Measurements from ENCODE around the gene UQCRC1. TPM values are rescaled to one million over a fixed set of nuclear protein-coding genes. Genes with fewer than 3 reads are reported as not detected.

Gene UQCRC1
- total RNA-seq, 1 experiment from 2014 or later, result 288 TPM

DNA sequence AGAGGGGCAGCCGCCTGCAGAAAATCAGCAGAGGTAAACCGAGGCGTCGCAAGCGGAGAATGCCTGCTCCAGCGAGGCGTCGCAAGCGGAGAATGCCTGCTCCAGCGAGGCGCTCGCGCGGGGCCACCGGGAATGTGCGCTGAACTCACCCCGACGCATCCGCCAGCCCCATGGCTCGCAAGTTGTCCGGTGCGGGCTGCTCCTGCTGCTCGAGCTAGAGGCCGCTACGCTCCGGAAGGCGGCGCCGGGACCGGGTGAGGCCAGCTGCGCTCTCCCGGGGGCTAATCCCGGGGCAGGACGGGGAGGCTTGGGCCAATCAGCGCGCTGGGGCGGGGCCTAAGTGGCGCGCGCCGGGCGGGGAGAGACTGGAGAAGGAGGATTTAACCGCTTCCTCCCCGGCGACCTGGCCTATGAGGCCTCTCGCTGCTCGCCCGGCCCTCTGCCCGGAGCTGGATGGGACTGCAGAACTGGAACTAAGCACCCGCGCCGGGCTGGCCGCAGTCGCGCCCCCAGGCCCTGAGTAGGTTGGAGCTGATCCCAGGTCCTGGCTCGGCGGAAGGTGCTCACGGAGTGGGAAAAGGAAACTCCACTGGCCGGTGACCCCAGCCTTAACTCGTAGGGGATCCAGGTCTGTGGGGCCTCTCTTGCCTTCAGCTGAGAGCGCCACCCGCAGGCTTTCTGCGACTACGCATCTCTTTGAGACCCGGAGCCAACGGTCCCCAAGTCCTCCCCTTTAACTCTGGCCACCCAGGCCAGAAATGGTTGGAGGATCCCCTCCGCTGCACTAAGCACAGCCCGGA, 26.0 kb upstream of the UQCRC1 start, which contains the start of gene SLC26A6:
SLC26A6 (minus strand) TSS at position 240 of the 800 bp plus-strand sequence; CDS start at position 172, 68 bp downstream.
- DNase-seq (ENCODE audit: low read depth, low spot score), result peak; percentile 96
- in situ Hi-C loops (cut with HindIII; ENCODE audit: low pct_unique_long_range_greater_than_20kb, low sequenced_read_pairs), result no loop called here

GRCh38 chr3:48634661-48635221, 25.3 kb upstream of the UQCRC1 start:
- in situ Hi-C loops (cut with HindIII; ENCODE audit: low pct_unique_long_range_greater_than_20kb, low sequenced_read_pairs), result no loop called here
- peak; percentile 60 for DNase-seq (ENCODE audit: low read depth, low spot score)

DNA sequence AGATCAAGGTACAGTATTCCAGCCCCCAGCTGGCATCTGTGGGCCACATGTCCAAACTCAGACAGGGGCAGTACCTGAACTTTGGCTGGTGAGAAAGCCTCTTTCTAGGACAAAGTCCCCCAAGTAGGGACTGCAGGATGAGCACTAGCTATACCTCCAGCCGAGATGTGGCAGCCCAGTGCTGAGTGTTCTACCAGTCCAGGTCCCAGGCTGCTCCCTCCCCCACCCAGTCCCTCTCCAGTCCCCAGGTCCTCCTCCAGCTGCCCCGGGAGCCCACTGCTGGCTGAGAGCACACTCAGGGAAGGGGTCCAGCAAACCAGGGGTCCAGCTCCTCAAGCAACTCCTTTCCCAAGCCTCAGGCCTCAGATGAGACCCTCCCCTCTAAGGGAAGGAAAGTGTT, 24.3 kb upstream of the UQCRC1 start:
- no peak for DNase-seq (ENCODE audit: low read depth, low spot score)
- in situ Hi-C loops (cut with HindIII; ENCODE audit: low pct_unique_long_range_greater_than_20kb, low sequenced_read_pairs), result no loop called here

- DNase-seq (ENCODE audit: low read depth, low spot score), result no peak
- in situ Hi-C loops (cut with HindIII; ENCODE audit: low pct_unique_long_range_greater_than_20kb, low sequenced_read_pairs), result no loop called here
Measured at GRCh38 chr3:48633256-48633655, 23.8 kb upstream of the UQCRC1 start.

DNA sequence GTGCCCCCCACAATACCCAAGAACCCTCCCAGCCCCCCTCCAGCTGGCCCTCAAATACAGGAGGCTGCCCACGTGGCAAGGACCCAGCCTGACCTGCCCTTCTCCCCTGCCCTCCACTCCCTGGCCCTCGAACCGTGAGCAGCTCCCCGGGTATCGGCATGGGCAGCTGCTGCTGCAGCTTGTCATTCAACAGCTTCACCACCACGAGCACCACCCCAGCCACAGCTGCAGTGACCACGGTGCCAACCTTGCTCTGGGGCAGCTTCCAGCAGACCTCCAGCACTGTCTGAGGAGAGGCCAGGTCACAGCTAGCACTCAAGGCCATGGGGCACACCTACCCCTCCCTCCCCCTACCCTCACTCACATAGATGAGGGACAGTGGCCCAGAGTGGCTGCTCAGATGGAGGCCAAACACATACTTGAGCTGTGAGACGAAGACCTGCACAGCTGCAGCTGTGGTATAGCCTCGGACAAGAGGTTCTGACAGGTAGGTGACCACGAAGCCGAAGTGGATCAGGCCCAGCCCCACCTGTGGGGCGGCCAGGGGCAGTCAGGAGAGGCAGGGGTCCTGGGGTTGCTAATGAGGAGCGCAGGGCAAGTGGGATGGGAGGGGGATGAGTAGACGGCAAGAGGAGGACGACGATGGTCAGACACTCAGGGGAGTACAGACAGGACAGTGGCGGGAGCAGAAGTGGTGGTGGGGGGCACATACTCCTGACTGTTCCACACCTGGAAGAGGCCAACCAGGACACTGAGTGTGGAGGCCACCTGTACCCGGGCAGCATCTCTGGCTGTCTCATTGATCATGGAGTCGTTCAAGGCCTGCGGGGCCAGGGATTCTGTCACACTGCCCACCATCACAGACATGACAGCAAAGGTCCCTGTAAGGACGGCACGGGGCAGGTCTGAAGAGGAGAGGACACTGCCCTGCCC, 22.3 kb upstream of the UQCRC1 start:
- in situ Hi-C loops (cut with HindIII; ENCODE audit: low pct_unique_long_range_greater_than_20kb, low sequenced_read_pairs), result no loop called here
- no peak for DNase-seq (ENCODE audit: low read depth, low spot score)

DNA sequence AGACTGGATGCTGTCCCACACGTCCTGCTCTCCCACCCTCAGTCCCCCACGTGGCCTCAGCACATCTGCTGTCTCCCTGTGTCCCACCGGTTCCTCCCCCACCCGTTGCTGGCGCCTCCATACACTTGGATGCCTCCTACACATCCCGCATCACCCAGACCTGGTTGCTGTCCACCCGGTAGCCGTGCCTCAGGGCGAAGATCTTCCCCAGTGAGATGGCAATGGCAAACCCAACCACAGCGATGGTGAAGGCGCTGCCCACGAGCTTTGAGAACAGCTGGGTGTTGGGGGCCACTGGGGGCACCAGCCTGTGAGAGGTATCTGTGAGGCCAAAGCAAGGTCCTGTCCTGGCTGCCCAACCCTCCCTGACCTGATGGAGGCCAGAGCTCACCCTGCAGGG, 21.4 kb upstream of the UQCRC1 start:
- in situ Hi-C loops (cut with HindIII; ENCODE audit: low pct_unique_long_range_greater_than_20kb, low sequenced_read_pairs), result no loop called here
- no peak for DNase-seq (ENCODE audit: low read depth, low spot score)

- in situ Hi-C loops (cut with HindIII; ENCODE audit: low pct_unique_long_range_greater_than_20kb, low sequenced_read_pairs), result no loop called here
Measured at GRCh38 chr3:48630407-48630806, 21.0 kb upstream of the UQCRC1 start.

GRCh38 chr3:48629894-48630293, 20.4 kb upstream of the UQCRC1 start:
- in situ Hi-C loops (cut with HindIII; ENCODE audit: low pct_unique_long_range_greater_than_20kb, low sequenced_read_pairs), result no loop called here
- no peak for DNase-seq (ENCODE audit: low read depth, low spot score)

More at GRCh38 chr3:48630407-48630806, 21.0 kb upstream of the UQCRC1 start:
- no peak for DNase-seq (ENCODE audit: low read depth, low spot score)

DNA sequence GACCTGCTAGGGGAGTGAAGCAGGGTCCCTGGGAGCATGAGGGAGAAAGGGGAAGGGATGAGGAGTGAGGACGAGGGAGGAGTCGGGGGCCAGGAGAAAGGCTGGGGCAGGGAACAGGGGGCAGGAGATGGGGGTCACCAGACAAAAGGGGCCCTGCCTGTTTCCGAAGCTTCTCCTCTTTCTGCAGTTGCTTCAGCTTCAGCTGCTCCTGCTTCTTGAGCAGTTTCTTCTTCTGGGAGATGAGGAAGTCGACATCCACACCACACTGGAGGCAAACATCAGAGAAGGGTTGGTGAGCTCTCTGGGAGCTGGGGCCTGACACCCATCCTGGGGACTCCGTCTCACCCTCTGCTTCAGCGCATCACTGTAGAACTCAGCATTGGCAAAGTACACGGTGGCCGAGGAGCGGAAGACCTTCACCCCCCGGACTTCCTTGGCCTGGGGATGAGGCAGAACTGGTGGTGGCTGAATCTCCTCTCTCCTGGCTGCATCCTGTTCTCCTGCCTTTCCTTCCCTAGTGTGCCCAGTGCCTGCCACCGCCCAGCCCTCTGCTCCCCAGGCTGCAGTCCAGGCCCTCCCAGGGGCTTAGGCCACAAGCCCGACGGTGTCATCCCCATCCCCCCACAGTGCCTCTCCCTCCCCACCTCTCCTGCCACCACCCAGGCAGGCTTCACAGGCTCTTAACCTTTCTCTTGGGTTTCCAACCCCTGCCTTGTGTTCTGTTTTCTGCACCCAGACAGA, 19.0 kb upstream of the UQCRC1 start:
- no peak for DNase-seq (ENCODE audit: low read depth, low spot score)
- in situ Hi-C loops (cut with HindIII; ENCODE audit: low pct_unique_long_range_greater_than_20kb, low sequenced_read_pairs), result no loop called here

GRCh38 chr3:48625600-48625999, 16.2 kb upstream of the UQCRC1 start:
- in situ Hi-C loops (cut with HindIII; ENCODE audit: low pct_unique_long_range_greater_than_20kb, low sequenced_read_pairs), result no loop called here
- DNase-seq (ENCODE audit: low read depth, low spot score), result no peak

DNA sequence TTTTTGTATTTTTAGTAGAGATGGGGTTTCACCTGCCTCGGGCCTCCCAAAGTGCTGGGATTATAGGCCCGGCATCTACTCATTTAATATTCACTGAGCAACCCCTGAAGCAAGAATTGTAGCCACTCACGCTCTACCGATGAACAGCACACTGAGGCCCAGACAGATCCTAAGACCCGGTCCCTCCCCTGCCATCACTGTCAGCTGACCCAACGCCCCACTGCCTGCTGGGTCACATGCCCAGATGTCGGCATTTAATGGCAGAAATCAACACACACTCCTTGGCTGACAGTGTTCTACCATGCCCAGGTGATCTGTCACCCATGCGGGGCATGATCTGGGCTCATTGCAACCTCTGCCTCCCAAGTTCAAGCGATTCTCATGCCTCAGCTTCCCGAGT, 15.3 kb upstream of the UQCRC1 start:
- in situ Hi-C loops (cut with HindIII; ENCODE audit: low pct_unique_long_range_greater_than_20kb, low sequenced_read_pairs), result no loop called here
- no peak for DNase-seq (ENCODE audit: low read depth, low spot score)

- DNase-seq (ENCODE audit: low read depth, low spot score), result no peak
- in situ Hi-C loops (cut with HindIII; ENCODE audit: low pct_unique_long_range_greater_than_20kb, low sequenced_read_pairs), result no loop called here
Measured at GRCh38 chr3:48623851-48624547, 14.6 kb upstream of the UQCRC1 start.

- in situ Hi-C loops (cut with HindIII; ENCODE audit: low pct_unique_long_range_greater_than_20kb, low sequenced_read_pairs), result no loop called here
- no peak for DNase-seq (ENCODE audit: low read depth, low spot score)
Measured at GRCh38 chr3:48621461-48621869, 12.0 kb upstream of the UQCRC1 start, which contains the start of gene TMEM89. TSS of gene TMEM89 (minus strand) at chr3:48621769. CDS start at chr3:48621756, 13 bp downstream.

- in situ Hi-C loops (cut with HindIII; ENCODE audit: low pct_unique_long_range_greater_than_20kb, low sequenced_read_pairs), result no loop called here
- no peak for DNase-seq (ENCODE audit: low read depth, low spot score)
Measured at GRCh38 chr3:48619541-48620524, 10.4 kb upstream of the UQCRC1 start.

DNA sequence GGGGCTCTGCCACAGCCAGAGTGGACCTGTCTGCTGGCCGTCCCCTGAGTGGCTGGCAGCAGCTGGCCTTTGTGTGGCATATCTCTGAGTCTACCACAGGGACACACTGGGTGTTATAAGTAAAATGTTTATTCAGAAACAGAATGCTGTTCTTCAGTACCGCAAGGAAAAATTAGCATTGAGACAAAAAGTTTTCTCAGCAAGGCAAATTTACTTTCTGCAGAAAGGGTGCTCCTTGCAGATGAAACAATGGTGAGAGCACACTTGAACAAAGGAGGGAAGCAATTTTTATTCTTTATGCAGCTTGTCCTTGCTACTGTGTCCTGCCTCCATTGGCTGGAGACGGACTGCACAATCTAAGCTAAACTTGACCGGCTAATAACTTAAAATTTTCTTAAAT, 8.1 kb upstream of the UQCRC1 start:
- in situ Hi-C loops (cut with HindIII; ENCODE audit: low pct_unique_long_range_greater_than_20kb, low sequenced_read_pairs), result no loop called here
- no peak for DNase-seq (ENCODE audit: low read depth, low spot score)

DNA sequence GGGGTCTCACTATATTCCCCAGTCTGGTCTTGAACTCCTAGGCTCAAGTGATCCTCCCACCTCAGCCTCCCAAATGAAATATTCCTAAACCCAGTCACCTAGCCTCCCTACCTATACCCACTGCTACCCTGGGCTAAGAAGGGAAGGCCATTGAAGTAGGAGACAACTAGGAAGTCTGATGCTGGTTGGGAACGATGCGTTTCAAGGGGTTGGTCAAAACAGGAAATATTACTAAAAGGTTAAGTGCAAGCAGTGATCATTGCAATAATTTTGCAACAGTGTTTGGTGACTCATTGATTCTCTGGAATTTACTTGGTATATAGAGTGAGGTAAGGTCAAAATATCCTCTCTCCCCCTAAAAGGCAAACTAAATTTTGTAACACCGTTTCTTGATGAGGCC, 4.6 kb upstream of the UQCRC1 start:
- in situ Hi-C loops (cut with HindIII; ENCODE audit: low pct_unique_long_range_greater_than_20kb, low sequenced_read_pairs), result no loop called here
- no peak for DNase-seq (ENCODE audit: low read depth, low spot score)
